Common myeloid progenitor, CD34-positive (primary cell): ENCODE results near the gene CCL21.
A peak's percentile ranks its signal among the peaks of the same experiment; 100 is the strongest.

Experiments used
- CTCF ChIA-PET: fragments of 350-600 bp; sonication (Branson Sonifier 250); formaldehyde crosslinking; loops from one replicate; lab custom pipeline; 2021; ENCODE audit warnings: antibody characterized with exemption; lab: Charles Lee
- POLR2A ChIA-PET: fragments of 350-600 bp; sonication (Branson Sonifier 250); formaldehyde crosslinking; loops from one replicate; lab custom pipeline; 2021; ENCODE audit warnings: antibody characterized with exemption; lab: Charles Lee
- DNase-seq, 3 donors: peaks; one replicate each; pipeline versions ENCODE4 v3.0.0 to v3.0.0-alpha.2; 2013
- H3K27ac ChIP-seq, 2 experiments: 1 replicate in 1 of 2; 2 replicates in 1 of 2; pipeline ENCODE4 v1.7.0; 2013; ENCODE audit warnings: inconsistent platforms in 2 of 2, low read length in 2 of 2, mild to moderate bottlenecking in 2 of 2, low read depth in 1 of 2, moderate library complexity in 1 of 2; ENCODE audit not compliant: severe bottlenecking in 2 of 2, insufficient read depth in 1 of 2, poor library complexity in 1 of 2
- H3K27me3 ChIP-seq, 5 experiments: replicated peaks in 2 of 5; 1 replicate in 3 of 5; 2 replicates in 2 of 5; pipeline versions ENCODE4 v1.6.1 to v1.7.0; 2013; ENCODE audit warnings: low read length in 4 of 5, mild to moderate bottlenecking in 2 of 5, moderate library complexity in 2 of 5, inconsistent platforms in 1 of 5; ENCODE audit not compliant: insufficient read depth in 5 of 5, control insufficient read depth in 4 of 5
- H3K36me3 ChIP-seq, 4 experiments: 1 replicate in 2 of 4; 2 replicates in 2 of 4; pipeline versions ENCODE4 v1.6.1 to v1.7.0; 2013; ENCODE audit warnings: low read length in 3 of 4, control low read depth in 1 of 4, mild to moderate bottlenecking in 1 of 4; ENCODE audit not compliant: control insufficient read depth in 4 of 4, insufficient read depth in 4 of 4
- H3K4me1 ChIP-seq, 4 experiments: 1 replicate in 3 of 4; 2 replicates in 1 of 4; pipeline versions ENCODE4 v1.6.1 to v1.7.1; 2013; ENCODE audit warnings: low read length in 3 of 4, mild to moderate bottlenecking in 3 of 4, control low read depth in 1 of 4, inconsistent platforms in 1 of 4, moderate library complexity in 1 of 4; ENCODE audit not compliant: control insufficient read depth in 4 of 4, insufficient read depth in 4 of 4; ENCODE audit errors: control extremely low read depth in 1 of 4
- H3K4me3 ChIP-seq, 7 experiments: 1 replicate in 4 of 7; 2 replicates in 3 of 7; pipeline versions ENCODE4 v1.5.1 to v1.7.0; 2013; ENCODE audit warnings: mild to moderate bottlenecking in 7 of 7, low read length in 6 of 7, moderate library complexity in 6 of 7, inconsistent platforms in 2 of 7, low read depth in 2 of 7, control low read depth in 1 of 7; ENCODE audit not compliant: insufficient read depth in 4 of 7, control insufficient read depth in 1 of 7; ENCODE audit errors: extremely low read depth in 1 of 7
- H3K9me3 ChIP-seq, 5 experiments: 1 replicate in 4 of 5; 2 replicates in 1 of 5; pipeline versions ENCODE4 v1.6.1 to v1.7.1; 2013; ENCODE audit warnings: low read length in 4 of 5, mild to moderate bottlenecking in 2 of 5, inconsistent platforms in 1 of 5, low read depth in 1 of 5, moderate library complexity in 1 of 5; ENCODE audit not compliant: control insufficient read depth in 4 of 5, insufficient read depth in 2 of 5; ENCODE audit errors: control extremely low read depth in 1 of 5
- WGBS: methylation state at CpG from one replicate; pipeline ENCODE4 v1.1.5; 2013; ENCODE audit not compliant: insufficient coverage; 5-methylcytosine and 5-hydroxymethylcytosine counted together

The CCL21 gene

GRCh38 chr9:34686732-34687131, 23.2 kb downstream of the CCL21 start:
- POLR2A ChIA-PET: no interaction called here
- DNase-seq: peak; percentile 22 to 85 (median 79)
- Histone ChIP-seq H3K27ac (no peak overlapping the region), H3K27me3 (peaks cover 0 to 2% (median 0%) of the 10 kb centered on the region in 5 experiments), H3K4me1 (peaks cover 3 to 25% (median 14%) of the 10 kb centered on the region in 4 experiments), H3K36me3 (no peaks in the 10 kb centered on the region), H3K4me3 (no peak overlapping the region), H3K9me3 (no peaks in the 10 kb centered on the region)
- 0% methylated on average over 1 of the region's 1 CpG for WGBS
- CTCF ChIA-PET: interaction anchor here (0.8 to 8.5 kb wide), 6 partner anchors 8 to 17 kb away, joined by 3 to 63 read pairs (median 8); no protein-coding TSS in a partner anchor

GRCh38 chr9:34686231-34686630, 23.7 kb downstream of the CCL21 start:
- WGBS: 100% methylated on average over 5 of the region's 5 CpGs
- no peak overlapping the region for H3K4me3 ChIP-seq
- H3K27ac ChIP-seq: no peak overlapping the region
- POLR2A ChIA-PET: no interaction called here
- H3K36me3 ChIP-seq: no peaks in the 10 kb centered on the region
- CTCF ChIA-PET: interaction anchor here (0.8 to 8.5 kb wide), 7 partner anchors 9 to 16 kb away, joined by 3 to 63 read pairs (median 6); no protein-coding TSS in a partner anchor
- no peak for DNase-seq
- H3K4me1 ChIP-seq: peaks cover under 1 to 20% (median 10%) of the 10 kb centered on the region in 4 experiments
- H3K9me3 ChIP-seq: no peaks in the 10 kb centered on the region
- H3K27me3 ChIP-seq: peaks cover 0 to 2% (median 0%) of the 10 kb centered on the region in 5 experiments

DNA sequence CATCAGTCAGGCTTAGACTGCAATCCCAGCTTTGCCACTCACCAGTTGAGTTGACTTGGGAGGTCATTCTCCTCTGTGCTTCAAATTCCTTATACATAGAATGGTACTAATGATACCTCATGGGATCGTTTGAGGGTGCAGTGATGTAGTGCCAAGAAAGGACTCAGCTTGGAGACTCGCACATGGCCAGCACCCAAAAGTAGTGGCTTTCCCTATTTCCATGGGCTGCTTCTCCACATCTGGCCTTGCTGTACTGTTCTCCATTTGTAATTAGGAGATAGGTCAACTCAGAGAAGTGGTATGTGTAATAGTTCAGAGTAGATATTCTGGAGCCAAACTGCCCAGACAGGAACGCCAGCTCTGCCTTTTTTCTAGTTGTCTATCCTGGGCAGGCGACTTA, 24.3 kb downstream of the CCL21 start:
- Histone ChIP-seq H3K27me3 (peaks cover 0 to 2% (median 0%) of the 10 kb centered on the region in 5 experiments), H3K27ac (no peak overlapping the region), H3K4me1 (peaks cover 0 to 14% (median 3%) of the 10 kb centered on the region in 4 experiments), H3K36me3 (no peaks in the 10 kb centered on the region), H3K4me3 (no peak overlapping the region), H3K9me3 (no peaks in the 10 kb centered on the region)
- ChIA-PET CTCF (interaction anchor here (0.8 to 8.5 kb wide), 7 partner anchors 9 to 19 kb away, joined by 3 to 63 read pairs (median 6); no protein-coding TSS in a partner anchor), POLR2A (no interaction called here)
- WGBS: 93% methylated on average over 4 of the region's 4 CpGs
- DNase-seq: no peak

- H3K36me3 ChIP-seq: no peaks in the 10 kb centered on the region
- DNase-seq: no peak
- no peak overlapping the region for H3K4me3 ChIP-seq
- WGBS: 100% methylated on average over 3 of the region's 4 CpGs
- H3K9me3 ChIP-seq: no peaks in the 10 kb centered on the region
- CTCF ChIA-PET: interaction anchor here (1.6 to 8.5 kb wide), 4 partner anchors 10 to 18 kb away, joined by 6 to 63 read pairs (median 18); no protein-coding TSS in a partner anchor
- POLR2A ChIA-PET: interaction anchor here (0.6 kb wide), 1 partner anchor 596 kb away, joined by 3 read pairs; no protein-coding TSS in a partner anchor
- peaks cover 0 to 2% (median 0%) of the 10 kb centered on the region in 5 experiments for H3K27me3 ChIP-seq
- no peak overlapping the region for H3K27ac ChIP-seq
- peaks cover 0 to 8% (median 0%) of the 10 kb centered on the region in 4 experiments for H3K4me1 ChIP-seq
Observed at GRCh38 chr9:34684816-34685215, 25.1 kb downstream of the CCL21 start.

DNA sequence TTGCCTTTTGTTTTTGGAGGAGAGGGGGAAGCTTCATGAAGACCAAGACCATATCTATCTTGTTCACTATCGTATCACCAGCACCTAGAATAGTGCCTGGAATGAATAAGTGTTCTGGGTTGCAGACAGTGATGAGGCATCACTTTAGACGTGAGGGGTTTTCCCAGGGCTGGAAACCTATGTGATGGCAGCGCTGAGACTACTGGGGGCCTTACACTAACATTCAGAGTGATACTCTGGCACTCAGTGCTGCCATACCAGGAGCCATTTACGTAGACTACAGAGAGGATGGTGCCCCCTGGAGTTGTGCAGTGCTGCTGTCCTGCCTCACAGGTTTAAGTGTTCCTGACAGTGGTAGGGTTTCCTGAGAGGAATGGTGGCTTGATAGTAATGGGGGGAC, 25.8 kb downstream of the CCL21 start:
- no peak overlapping the region for H3K4me3 ChIP-seq
- H3K27me3 ChIP-seq: peaks cover 0 to 2% (median 0%) of the 10 kb centered on the region in 5 experiments
- DNase-seq: no peak
- WGBS: 100% methylated on average over 3 of the region's 4 CpGs
- POLR2A ChIA-PET: no interaction called here
- CTCF ChIA-PET: interaction anchor here (1.5 kb wide), 1 partner anchor 19 kb away, joined by 11 read pairs; no protein-coding TSS in a partner anchor
- H3K36me3 ChIP-seq: no peaks in the 10 kb centered on the region
- H3K27ac ChIP-seq: no peak overlapping the region
- H3K9me3 ChIP-seq: no peaks in the 10 kb centered on the region
- H3K4me1 ChIP-seq: peaks cover 0 to 8% (median 0%) of the 10 kb centered on the region in 4 experiments

GRCh38 chr9:34675869-34676268, 34.1 kb downstream of the CCL21 start:
- ChIA-PET CTCF (interaction anchor here (0.7 to 11.3 kb wide), 9 partner anchors 9 to 224 kb away, joined by 3 to 220 read pairs (median 7); partner anchors contain the start of gene CCL19), POLR2A (no interaction called here)

More at GRCh38 chr9:34675869-34676268, 34.1 kb downstream of the CCL21 start:
- Histone ChIP-seq H3K27me3 (no peaks in the 10 kb centered on the region), H3K27ac (no peak overlapping the region), H3K36me3 (no peaks in the 10 kb centered on the region), H3K9me3 (no peaks in the 10 kb centered on the region), H3K4me1 (no peaks in the 10 kb centered on the region), H3K4me3 (no peak overlapping the region)
- WGBS: 100% methylated on average over 2 of the region's 2 CpGs
- no peak for DNase-seq
